ENCODE measurements around the gene SEC24C. TPM values are rescaled to one million over a fixed set of nuclear protein-coding genes. Genes with fewer than 3 reads are reported as not detected.

SEC24C gene
- total RNA-seq, 1 donor from 2014 or later, result 65.9 TPM

DNA sequence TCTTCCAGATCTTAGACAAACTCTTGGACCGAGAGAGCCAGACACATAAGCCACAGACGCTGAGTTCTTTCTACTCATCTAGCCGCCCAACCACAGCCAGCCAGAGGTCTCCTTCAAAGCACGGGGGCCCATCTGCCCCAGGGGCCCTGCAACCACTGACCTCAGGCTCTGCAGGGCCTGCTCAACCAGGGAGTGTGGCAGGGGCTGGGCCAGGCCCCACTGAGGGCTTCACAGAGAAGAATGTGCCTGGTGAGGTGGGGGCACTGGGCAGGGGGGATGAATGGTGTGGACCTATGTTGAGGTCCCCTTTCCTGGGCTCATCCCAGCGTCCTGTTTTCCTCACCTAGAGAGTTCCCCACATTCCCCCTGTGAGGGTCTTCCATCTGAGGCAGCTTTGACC, 52.6 kb downstream of the SEC24C start:
- no peak for DNase-seq (ENCODE audit: low spot score in 2 of 2)
- intact Hi-C loops (cut with DNase I), result no loop called here
- Histone ChIP-seq H3K4me3 (no peak overlapping the region), H3K27me3 (no peaks in the 10 kb centered on the region), H3K27ac (no peak overlapping the region), H3K9me3 (no peaks in the 10 kb centered on the region), H3K36me3 (peaks cover 95 to 96% of the 10 kb centered on the region in 2 donors), H3K4me1 (no peaks in the 10 kb centered on the region)
- TF ChIP-seq, protein P1, sequence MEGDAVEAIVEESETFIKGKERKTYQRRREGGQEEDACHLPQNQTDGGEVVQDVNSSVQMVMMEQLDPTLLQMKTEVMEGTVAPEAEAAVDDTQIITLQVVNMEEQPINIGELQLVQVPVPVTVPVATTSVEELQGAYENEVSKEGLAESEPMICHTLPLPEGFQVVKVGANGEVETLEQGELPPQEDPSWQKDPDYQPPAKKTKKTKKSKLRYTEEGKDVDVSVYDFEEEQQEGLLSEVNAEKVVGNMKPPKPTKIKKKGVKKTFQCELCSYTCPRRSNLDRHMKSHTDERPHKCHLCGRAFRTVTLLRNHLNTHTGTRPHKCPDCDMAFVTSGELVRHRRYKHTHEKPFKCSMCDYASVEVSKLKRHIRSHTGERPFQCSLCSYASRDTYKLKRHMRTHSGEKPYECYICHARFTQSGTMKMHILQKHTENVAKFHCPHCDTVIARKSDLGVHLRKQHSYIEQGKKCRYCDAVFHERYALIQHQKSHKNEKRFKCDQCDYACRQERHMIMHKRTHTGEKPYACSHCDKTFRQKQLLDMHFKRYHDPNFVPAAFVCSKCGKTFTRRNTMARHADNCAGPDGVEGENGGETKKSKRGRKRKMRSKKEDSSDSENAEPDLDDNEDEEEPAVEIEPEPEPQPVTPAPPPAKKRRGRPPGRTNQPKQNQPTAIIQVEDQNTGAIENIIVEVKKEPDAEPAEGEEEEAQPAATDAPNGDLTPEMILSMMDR (IDR thresholded peaks at IDR 0.05), result no peak

DNA sequence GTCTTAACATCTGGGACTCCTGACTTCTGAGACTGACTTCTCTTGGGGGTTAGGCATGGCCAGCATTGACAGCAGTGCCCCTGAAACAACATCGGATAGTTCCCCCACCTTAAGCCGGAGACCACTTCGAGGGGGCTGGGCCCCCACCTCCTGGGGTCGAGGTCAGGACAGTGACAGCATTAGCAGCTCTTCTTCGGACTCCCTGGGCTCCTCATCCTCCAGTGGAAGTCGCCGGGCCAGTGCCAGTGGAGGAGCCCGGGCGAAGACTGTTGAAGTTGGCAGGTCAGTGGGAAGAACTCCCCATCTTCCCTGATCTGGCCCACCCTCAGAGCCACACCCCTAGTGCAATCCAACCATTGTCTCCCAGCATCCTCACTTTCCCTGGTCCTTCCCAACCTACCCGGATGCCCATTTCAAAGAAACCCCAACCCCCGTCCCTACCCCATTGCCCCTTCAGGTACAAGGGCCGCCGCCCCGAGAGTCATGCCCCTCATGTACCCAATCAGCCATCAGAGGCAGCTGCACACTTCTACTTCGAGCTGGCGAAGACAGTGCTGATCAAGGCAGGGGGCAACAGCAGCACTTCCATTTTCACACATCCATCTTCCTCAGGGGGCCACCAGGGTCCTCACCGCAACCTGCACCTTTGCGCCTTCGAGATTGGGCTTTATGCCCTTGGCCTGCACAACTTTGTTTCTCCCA, 53.3 kb downstream of the SEC24C start:
- peaks cover 95 to 96% of the 10 kb centered on the region in 2 donors for H3K36me3 ChIP-seq
- no peaks in the 10 kb centered on the region for H3K9me3 ChIP-seq
- H3K27ac ChIP-seq, result no peak overlapping the region
- intact Hi-C loops (cut with DNase I), result no loop called here
- no peak for DNase-seq (ENCODE audit: low spot score in 2 of 2)
- TF ChIP-seq, protein P1 (IDR thresholded peaks at IDR 0.05), result no peak
- no peaks in the 10 kb centered on the region for H3K27me3 ChIP-seq
- no peaks in the 10 kb centered on the region for H3K4me1 ChIP-seq
- H3K4me3 ChIP-seq, result no peak overlapping the region

DNA sequence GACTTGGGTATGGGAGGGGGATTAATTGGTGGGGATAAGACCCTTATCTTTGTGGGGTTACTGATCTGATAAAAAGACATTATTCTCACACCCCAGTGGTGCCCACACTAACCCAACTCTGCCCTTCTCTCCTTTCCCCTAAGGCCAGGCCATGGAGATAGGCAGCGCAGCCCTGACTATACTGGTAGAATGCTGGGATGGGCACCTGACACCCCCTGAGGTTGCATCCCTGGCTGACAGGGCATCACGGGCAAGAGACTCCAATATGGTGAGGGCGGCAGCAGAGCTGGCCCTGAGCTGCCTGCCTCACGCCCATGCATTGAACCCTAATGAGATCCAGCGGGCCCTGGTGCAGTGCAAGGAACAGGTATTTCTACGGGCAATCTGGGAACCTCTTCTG, 53.9 kb downstream of the SEC24C start:
- intact Hi-C loops (cut with DNase I), result no loop called here
- H3K4me3 ChIP-seq, result no peak overlapping the region
- TF ChIP-seq, protein P1 (IDR thresholded peaks at IDR 0.05), result no peak
- H3K9me3 ChIP-seq, result no peaks in the 10 kb centered on the region
- no peaks in the 10 kb centered on the region for H3K4me1 ChIP-seq
- DNase-seq (ENCODE audit: low spot score in 2 of 2), result no peak
- H3K27me3 ChIP-seq, result no peaks in the 10 kb centered on the region
- H3K36me3 ChIP-seq, result peaks cover 94 to 96% of the 10 kb centered on the region in 2 donors
- H3K27ac ChIP-seq, result no peak overlapping the region

DNA sequence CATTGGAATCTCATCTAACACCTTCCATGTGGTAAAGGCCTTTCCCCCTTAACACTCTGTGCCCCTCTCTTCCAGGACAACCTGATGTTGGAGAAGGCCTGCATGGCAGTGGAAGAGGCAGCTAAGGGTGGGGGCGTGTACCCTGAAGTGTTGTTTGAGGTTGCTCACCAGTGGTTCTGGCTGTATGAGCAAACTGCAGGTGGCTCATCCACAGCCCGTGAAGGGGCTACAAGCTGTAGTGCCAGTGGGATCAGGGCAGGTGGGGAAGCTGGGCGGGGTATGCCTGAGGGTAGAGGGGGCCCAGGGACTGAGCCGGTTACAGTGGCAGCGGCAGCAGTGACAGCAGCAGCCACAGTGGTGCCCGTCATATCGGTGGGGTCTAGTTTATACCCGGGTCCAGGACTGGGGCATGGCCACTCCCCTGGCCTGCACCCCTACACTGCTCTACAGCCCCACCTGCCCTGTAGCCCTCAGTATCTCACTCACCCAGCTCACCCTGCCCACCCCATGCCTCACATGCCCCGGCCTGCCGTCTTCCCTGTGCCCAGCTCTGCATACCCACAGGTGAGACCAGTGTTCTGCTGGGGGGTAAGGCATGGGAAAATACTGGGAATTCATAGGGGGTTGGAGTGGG, 54.9 kb downstream of the SEC24C start:
- Histone ChIP-seq H3K9me3 (no peaks in the 10 kb centered on the region), H3K27ac (no peak overlapping the region), H3K4me1 (no peaks in the 10 kb centered on the region), H3K36me3 (peaks cover 92 to 96% of the 10 kb centered on the region in 2 donors), H3K4me3 (no peak overlapping the region), H3K27me3 (no peaks in the 10 kb centered on the region)
- DNase-seq (ENCODE audit: low spot score in 2 of 2), result no peak
- TF ChIP-seq, protein P1 (IDR thresholded peaks at IDR 0.05), result no peak
- intact Hi-C loops (cut with DNase I), result no loop called here

DNA sequence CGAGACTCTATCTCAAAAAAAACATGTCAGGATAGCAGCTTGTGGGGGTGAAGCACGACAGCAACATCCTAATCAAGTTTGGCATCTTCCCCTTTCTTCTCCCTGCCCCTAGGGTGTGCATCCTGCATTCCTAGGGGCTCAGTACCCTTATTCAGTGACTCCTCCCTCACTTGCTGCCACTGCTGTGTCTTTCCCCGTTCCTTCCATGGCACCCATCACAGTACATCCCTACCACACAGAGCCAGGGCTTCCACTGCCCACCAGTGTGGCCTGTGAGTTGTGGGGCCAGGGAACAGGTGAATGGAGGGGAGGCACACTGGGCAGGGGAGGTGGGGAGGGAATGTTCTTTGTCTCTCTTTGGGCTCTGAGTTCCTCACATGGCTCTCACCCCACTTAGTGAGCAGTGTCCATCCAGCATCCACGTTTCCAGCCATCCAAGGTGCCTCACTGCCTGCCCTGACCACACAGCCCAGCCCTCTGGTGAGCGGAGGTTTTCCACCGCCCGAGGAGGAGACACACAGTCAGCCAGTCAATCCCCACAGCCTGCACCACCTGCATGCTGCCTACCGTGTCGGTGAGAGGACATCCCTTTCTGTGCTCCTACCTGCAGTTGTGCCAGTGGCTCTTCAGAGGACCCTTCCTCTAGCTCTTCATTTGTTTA, 55.9 kb downstream of the SEC24C start:
- intact Hi-C loops (cut with DNase I), result no loop called here
- Histone ChIP-seq H3K4me3 (no peak overlapping the region), H3K9me3 (no peaks in the 10 kb centered on the region), H3K36me3 (peaks cover 91 to 96% of the 10 kb centered on the region in 2 donors), H3K27ac (no peak overlapping the region), H3K27me3 (no peaks in the 10 kb centered on the region), H3K4me1 (no peaks in the 10 kb centered on the region)
- DNase-seq (ENCODE audit: low spot score in 2 of 2), result no peak
- TF ChIP-seq, protein P1 (IDR thresholded peaks at IDR 0.05), result no peak

Data from ascending aorta (tissue), 2 donors.